HepG2 (cell line): ENCODE data around the gene LSMEM2. TPM values are rescaled to one million over a fixed set of nuclear protein-coding genes. Genes with fewer than 3 reads are reported as not detected.

ENCODE experiments used
- CREB1 ChIP-seq, 2 experiments: fragments of 450-650 bp in 1 of 2; IDR thresholded peaks; 2 replicates each; pipeline ENCODE4 v1.6.1; 2016 to 2017; ENCODE audit warnings: control low read depth in 1 of 2, mild to moderate bottlenecking in 1 of 2, missing compliant biosample characterization in 1 of 2, missing genetic modification characterization in 1 of 2
- ETS1 ChIP-seq: sonication (generic); formaldehyde crosslinking; IDR thresholded peaks from 2 replicates; pipeline ENCODE4 v1.4.0; 2020; ENCODE audit warnings: missing genetic modification reagents
- GATAD2A ChIP-seq: IDR thresholded peaks from 2 replicates; pipeline ENCODE4 v1.6.1; 2016
- HNRNPH1 ChIP-seq: fragments of 200-400 bp; formaldehyde crosslinking; optimal IDR thresholded peaks from 2 replicates; pipeline ENCODE3; 2017; ENCODE audit warnings: mild to moderate bottlenecking, low read depth, low read length
- MLLT10 ChIP-seq: sonication (generic); formaldehyde crosslinking; IDR thresholded peaks from 2 replicates; pipeline ENCODE4 v1.4.0; 2020; ENCODE audit warnings: missing genetic modification reagents
- NCOA5 ChIP-seq: sonication (generic); formaldehyde crosslinking; IDR thresholded peaks from 2 replicates; pipeline ENCODE4 v1.4.0; 2020; ENCODE audit warnings: missing genetic modification reagents
- PAX8 ChIP-seq: sonication (generic); formaldehyde crosslinking; IDR thresholded peaks from 2 replicates; pipeline ENCODE4 v1.8.0; 2022; ENCODE audit warnings: mild to moderate bottlenecking, missing genetic modification reagents, borderline replicate concordance
- PRDM4 ChIP-seq: sonication (generic); formaldehyde crosslinking; IDR thresholded peaks from 2 replicates; pipeline ENCODE4 v1.9.0; 2021; ENCODE audit warnings: missing genetic modification reagents, borderline replicate concordance
- SALL2 ChIP-seq: sonication (generic); formaldehyde crosslinking; IDR thresholded peaks from 2 replicates; pipeline ENCODE4 v1.8.1; 2023; ENCODE audit warnings: mild to moderate bottlenecking, missing genetic modification reagents, inconsistent platforms
- SNAPC5 ChIP-seq: sonication (generic); formaldehyde crosslinking; IDR thresholded peaks from 2 replicates; pipeline ENCODE4 v1.8.1; 2023; ENCODE audit warnings: mild to moderate bottlenecking, missing genetic modification reagents, borderline replicate concordance
- ZFP82 ChIP-seq: sonication (generic); formaldehyde crosslinking; IDR thresholded peaks from 2 replicates; pipeline ENCODE4 v1.5.1; 2020; ENCODE audit warnings: mild to moderate bottlenecking, missing genetic modification reagents, borderline replicate concordance
- ZFY ChIP-seq: sonication (generic); formaldehyde crosslinking; IDR thresholded peaks from 2 replicates; pipeline ENCODE4 v1.4.0; 2020; ENCODE audit warnings: missing genetic modification reagents
- ZNF24 ChIP-seq: fragments of 450-650 bp; IDR thresholded peaks from 2 replicates; pipeline ENCODE4 v1.6.1; 2017; ENCODE audit warnings: antibody characterized with exemption, mild to moderate bottlenecking
- ZNF264 ChIP-seq: sonication (generic); formaldehyde crosslinking; IDR thresholded peaks from 2 replicates; pipeline ENCODE4 v1.4.0; 2020; ENCODE audit warnings: missing genetic modification reagents
- ZNF3 ChIP-seq: IDR thresholded peaks from 2 replicates; pipeline ENCODE4 v1.7.0; 2017; ENCODE audit warnings: inconsistent platforms
- ZNF737 ChIP-seq: sonication (generic); formaldehyde crosslinking; IDR thresholded peaks from 2 replicates; pipeline ENCODE4 v1.5.0; 2020; ENCODE audit warnings: missing genetic modification reagents, mild to moderate bottlenecking, borderline replicate concordance
- polyA plus RNA-seq, 8 experiments: library from polyadenylated mRNA; depleted of rRNA in 3 of 8; stranded (reverse) in 7 of 8; unstranded in 1 of 8; fragments of >200 nt; fragmentation: Illumina TruSeq in 4 of 8; extraction: Trizol in 4 of 8; gene quantifications; 2 replicates each; pipeline versions ENCODE4 v1.2.1 to v1.2.3, GENCODE V29; 2011 to 2016; ENCODE audit warnings: low read depth in 4 of 8, missing spikeins in 1 of 8, mixed read lengths in 1 of 8; ENCODE audit not compliant: insufficient read depth in 1 of 8
- total RNA-seq, 5 experiments: library from RNA; depleted of rRNA; stranded (reverse); fragments of >200 nt; fragmentation: Illumina TruSeq; extraction: Trizol; gene quantifications; 2 replicates each; pipeline ENCODE4 v1.2.3, GENCODE V29; 2016; ENCODE audit warnings: low read depth in 1 of 5
- TF ChIP-seq, protein P1 (sequence below): sonication (generic); formaldehyde crosslinking; IDR thresholded peaks from 2 replicates; pipeline ENCODE4 v1.5.0; 2020; ENCODE audit warnings: missing genetic modification reagents, mild to moderate bottlenecking, borderline replicate concordance
- TF ChIP-seq, protein P2 (sequence below): sonication (generic); formaldehyde crosslinking; IDR thresholded peaks from 2 replicates; pipeline ENCODE4 v1.4.0; 2020; ENCODE audit warnings: mild to moderate bottlenecking, missing genetic modification reagents
- TF ChIP-seq, protein P3 (sequence below): sonication (generic); formaldehyde crosslinking; IDR thresholded peaks from 2 replicates; pipeline ENCODE4 v1.8.0; 2022; ENCODE audit warnings: low read depth, missing genetic modification reagents
- TF ChIP-seq, protein P4 (sequence below): sonication (generic); formaldehyde crosslinking; IDR thresholded peaks from 2 replicates; pipeline ENCODE4 v1.4.0; 2020; ENCODE audit warnings: missing genetic modification reagents, mild to moderate bottlenecking, borderline replicate concordance

Gene LSMEM2
- total and polyA plus RNA-seq, 2 of the 13 experiments (the other 11 are each of a cell fraction or from before 2014, with no cell fraction given), result 0.07 to 0.41 TPM

DNA sequence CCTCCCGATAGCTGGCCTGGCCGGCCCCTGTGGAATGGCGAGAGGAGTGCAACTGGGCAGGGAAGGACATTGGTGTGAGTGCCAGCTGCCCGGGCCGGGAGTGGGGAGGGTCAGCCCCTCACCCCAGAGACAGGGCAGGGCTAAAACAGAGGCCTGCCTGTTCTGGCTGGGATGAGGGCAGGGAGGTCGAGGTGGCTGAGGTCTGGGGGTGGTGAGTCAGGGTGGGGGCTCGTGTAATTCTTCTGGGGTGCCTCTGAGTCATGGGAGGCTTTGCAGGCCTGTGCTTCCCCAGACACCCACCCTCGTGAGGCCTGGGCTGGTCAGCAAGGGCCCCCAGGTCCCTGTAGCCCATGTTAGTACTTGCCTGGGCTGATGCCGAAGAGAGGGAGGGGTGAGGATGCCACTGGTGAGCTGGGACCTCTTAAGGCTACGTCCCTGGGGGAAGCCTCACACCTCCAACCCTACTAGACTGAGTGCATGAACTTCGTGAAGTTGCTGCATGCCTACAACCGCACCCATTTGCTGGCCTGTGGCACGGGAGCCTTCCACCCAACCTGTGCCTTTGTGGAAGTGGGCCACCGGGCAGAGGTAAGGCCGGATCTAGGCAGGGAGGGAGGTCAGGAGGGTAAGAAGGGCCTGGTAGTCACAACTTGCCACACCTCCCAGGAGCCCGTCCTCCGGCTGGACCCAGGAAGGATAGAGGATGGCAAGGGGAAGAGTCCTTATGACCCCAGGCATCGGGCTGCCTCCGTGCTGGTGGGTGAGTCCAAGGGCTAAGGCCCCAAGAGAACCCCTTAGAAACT lies 8.3 kb upstream of the LSMEM2 start (continued):
- no peak for TF ChIP-seq PAX8 (CRISPR knock-in tag)
- TF ChIP-seq, protein P1, sequence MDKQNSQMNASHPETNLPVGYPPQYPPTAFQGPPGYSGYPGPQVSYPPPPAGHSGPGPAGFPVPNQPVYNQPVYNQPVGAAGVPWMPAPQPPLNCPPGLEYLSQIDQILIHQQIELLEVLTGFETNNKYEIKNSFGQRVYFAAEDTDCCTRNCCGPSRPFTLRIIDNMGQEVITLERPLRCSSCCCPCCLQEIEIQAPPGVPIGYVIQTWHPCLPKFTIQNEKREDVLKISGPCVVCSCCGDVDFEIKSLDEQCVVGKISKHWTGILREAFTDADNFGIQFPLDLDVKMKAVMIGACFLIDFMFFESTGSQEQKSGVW (CRISPR knock-in tag), result 0 out of 2 replicates have a peak, but pooled peaks have one; percentile 15
- TF ChIP-seq, protein P2, sequence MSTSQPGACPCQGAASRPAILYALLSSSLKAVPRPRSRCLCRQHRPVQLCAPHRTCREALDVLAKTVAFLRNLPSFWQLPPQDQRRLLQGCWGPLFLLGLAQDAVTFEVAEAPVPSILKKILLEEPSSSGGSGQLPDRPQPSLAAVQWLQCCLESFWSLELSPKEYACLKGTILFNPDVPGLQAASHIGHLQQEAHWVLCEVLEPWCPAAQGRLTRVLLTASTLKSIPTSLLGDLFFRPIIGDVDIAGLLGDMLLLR, result no peak
- TF ChIP-seq ZFP82 (CRISPR knock-in tag), result no peak
- TF ChIP-seq, protein P3, sequence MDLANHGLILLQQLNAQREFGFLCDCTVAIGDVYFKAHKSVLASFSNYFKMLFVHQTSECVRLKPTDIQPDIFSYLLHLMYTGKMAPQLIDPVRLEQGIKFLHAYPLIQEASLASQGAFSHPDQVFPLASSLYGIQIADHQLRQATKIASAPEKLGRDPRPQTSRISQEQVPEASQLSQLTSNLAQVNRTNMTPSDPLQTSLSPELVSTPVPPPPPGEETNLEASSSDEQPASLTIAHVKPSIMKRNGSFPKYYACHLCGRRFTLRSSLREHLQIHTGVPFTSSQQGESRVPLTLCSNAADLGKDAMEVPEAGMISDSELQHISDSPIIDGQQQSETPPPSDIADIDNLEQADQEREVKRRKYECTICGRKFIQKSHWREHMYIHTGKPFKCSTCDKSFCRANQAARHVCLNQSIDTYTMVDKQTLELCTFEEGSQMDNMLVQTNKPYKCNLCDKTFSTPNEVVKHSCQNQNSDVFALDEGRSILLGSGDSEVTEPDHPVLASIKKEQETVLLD (CRISPR knock-in tag), result no peak
- TF ChIP-seq ZFY (CRISPR knock-in tag), result peak; percentile 16; the same call in 1 of the 2 replicates
- TF ChIP-seq ZNF3 (CRISPR knock-in tag), result no peak
- no peak for TF ChIP-seq CREB1 (IDR thresholded peaks at IDR 0.05)
- TF ChIP-seq CREB1 (CRISPR knock-in tag; IDR thresholded peaks at IDR 0.05), result no peak
- no peak for TF ChIP-seq SALL2
- no peak for TF ChIP-seq MLLT10 (CRISPR knock-in tag)
- no peak for TF ChIP-seq HNRNPH1
- TF ChIP-seq ZNF24, result no peak
- TF ChIP-seq SNAPC5 (CRISPR knock-in tag), result no peak
- TF ChIP-seq ZNF264, result no peak
- no peak for TF ChIP-seq GATAD2A (CRISPR knock-in tag)
- no peak for TF ChIP-seq PRDM4 (CRISPR knock-in tag)
- TF ChIP-seq NCOA5 (CRISPR knock-in tag), result no peak
- no peak for TF ChIP-seq ZNF737 (CRISPR knock-in tag)
- TF ChIP-seq ETS1 (CRISPR knock-in tag), result no peak
- TF ChIP-seq, protein P4, sequence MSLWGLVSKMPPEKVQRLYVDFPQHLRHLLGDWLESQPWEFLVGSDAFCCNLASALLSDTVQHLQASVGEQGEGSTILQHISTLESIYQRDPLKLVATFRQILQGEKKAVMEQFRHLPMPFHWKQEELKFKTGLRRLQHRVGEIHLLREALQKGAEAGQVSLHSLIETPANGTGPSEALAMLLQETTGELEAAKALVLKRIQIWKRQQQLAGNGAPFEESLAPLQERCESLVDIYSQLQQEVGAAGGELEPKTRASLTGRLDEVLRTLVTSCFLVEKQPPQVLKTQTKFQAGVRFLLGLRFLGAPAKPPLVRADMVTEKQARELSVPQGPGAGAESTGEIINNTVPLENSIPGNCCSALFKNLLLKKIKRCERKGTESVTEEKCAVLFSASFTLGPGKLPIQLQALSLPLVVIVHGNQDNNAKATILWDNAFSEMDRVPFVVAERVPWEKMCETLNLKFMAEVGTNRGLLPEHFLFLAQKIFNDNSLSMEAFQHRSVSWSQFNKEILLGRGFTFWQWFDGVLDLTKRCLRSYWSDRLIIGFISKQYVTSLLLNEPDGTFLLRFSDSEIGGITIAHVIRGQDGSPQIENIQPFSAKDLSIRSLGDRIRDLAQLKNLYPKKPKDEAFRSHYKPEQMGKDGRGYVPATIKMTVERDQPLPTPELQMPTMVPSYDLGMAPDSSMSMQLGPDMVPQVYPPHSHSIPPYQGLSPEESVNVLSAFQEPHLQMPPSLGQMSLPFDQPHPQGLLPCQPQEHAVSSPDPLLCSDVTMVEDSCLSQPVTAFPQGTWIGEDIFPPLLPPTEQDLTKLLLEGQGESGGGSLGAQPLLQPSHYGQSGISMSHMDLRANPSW (CRISPR knock-in tag), result no peak
